Measurements from ENCODE around the gene DNAJC7.

Gene DNAJC7

GRCh38 chr17:41989702-41990419 lies 27.4 kb downstream of the DNAJC7 start:
- H3K27me3 ChIP-seq (ENCODE audit: low read length): no peaks in the 10 kb centered on the region
- no peak overlapping the region for H3K9ac ChIP-seq (ENCODE audit: low read length)
- no peaks in the 10 kb centered on the region for H3K79me2 ChIP-seq (ENCODE audit: insufficient read depth, low read length)
- peaks cover 43% of the 10 kb centered on the region for H3K36me3 ChIP-seq (ENCODE audit: low read length)
- H3K4me2 ChIP-seq (ENCODE audit: low read depth, low read length, poor library complexity, severe bottlenecking): no peak overlapping the region
- 0 out of 2 replicates have a peak, but pooled peaks cover 3% of the 10 kb centered on the region for H3F3A ChIP-seq (ENCODE audit: insufficient read depth)
- TF ChIP-seq CTCF (IDR thresholded peaks at IDR 0.05; ENCODE audit: insufficient read depth, low read length, poor library complexity, severe bottlenecking) (no peak), EZH2phosphoT487 (conservative IDR thresholded peaks at IDR 0.05; ENCODE audit: low read length) (no peak)
- no peak overlapping the region for H2AFZ ChIP-seq (ENCODE audit: low read depth, low read length, severe bottlenecking)
- H3K4me3 ChIP-seq (ENCODE audit: insufficient read depth, low read length, poor library complexity, severe bottlenecking): no peak overlapping the region
- H3K9me2 ChIP-seq (replicated peaks; ENCODE audit: insufficient read depth, low read length): no peaks in the 10 kb centered on the region
- no peaks in the 10 kb centered on the region for H4K20me1 ChIP-seq (ENCODE audit: low read depth, low read length)
- no peaks in the 10 kb centered on the region for H3K9me3 ChIP-seq (ENCODE audit: insufficient read depth, low read length)
- H3K27ac ChIP-seq (ENCODE audit: low read depth, low read length): no peak overlapping the region

GRCh38 chr17:41988418-41988817 lies 28.8 kb downstream of the DNAJC7 start:
- H3K36me3 ChIP-seq (ENCODE audit: low read length): peaks cover 39% of the 10 kb centered on the region; the same call in 1 of the 2 replicates
- H3K27me3 ChIP-seq (ENCODE audit: low read length): no peaks in the 10 kb centered on the region
- no peak for TF ChIP-seq EZH2phosphoT487 (conservative IDR thresholded peaks at IDR 0.05; ENCODE audit: low read length)
- TF ChIP-seq CTCF (IDR thresholded peaks at IDR 0.05; ENCODE audit: insufficient read depth, low read length, poor library complexity, severe bottlenecking): no peak
- no peak overlapping the region for H3K9ac ChIP-seq (ENCODE audit: low read length)
- H4K20me1 ChIP-seq (ENCODE audit: low read depth, low read length): no peaks in the 10 kb centered on the region
- no peaks in the 10 kb centered on the region for H3K9me3 ChIP-seq (ENCODE audit: insufficient read depth, low read length)
- no peak overlapping the region for H3K27ac ChIP-seq (ENCODE audit: low read depth, low read length)
- no peaks in the 10 kb centered on the region for H3K79me2 ChIP-seq (ENCODE audit: insufficient read depth, low read length)
- H3K4me3 ChIP-seq (ENCODE audit: insufficient read depth, low read length, poor library complexity, severe bottlenecking): no peak overlapping the region
- H2AFZ ChIP-seq (ENCODE audit: low read depth, low read length, severe bottlenecking): no peak overlapping the region
- 0 out of 2 replicates have a peak, but pooled peaks cover 3% of the 10 kb centered on the region for H3F3A ChIP-seq (ENCODE audit: insufficient read depth)
- no peaks in the 10 kb centered on the region for H3K9me2 ChIP-seq (replicated peaks; ENCODE audit: insufficient read depth, low read length)
- H3K4me2 ChIP-seq (ENCODE audit: low read depth, low read length, poor library complexity, severe bottlenecking): no peak overlapping the region

- no peak overlapping the region for H3K4me3 ChIP-seq (ENCODE audit: insufficient read depth, low read length, poor library complexity, severe bottlenecking)
- no peak overlapping the region for H3K4me2 ChIP-seq (ENCODE audit: low read depth, low read length, poor library complexity, severe bottlenecking)
- H3K27me3 ChIP-seq (ENCODE audit: low read length): no peaks in the 10 kb centered on the region
- H3K36me3 ChIP-seq (ENCODE audit: low read length): peaks cover 37% of the 10 kb centered on the region; the same call in 1 of the 2 replicates
- no peaks in the 10 kb centered on the region for H3K9me2 ChIP-seq (replicated peaks; ENCODE audit: insufficient read depth, low read length)
- H3K27ac ChIP-seq (ENCODE audit: low read depth, low read length): no peak overlapping the region
- no peak overlapping the region for H3K9ac ChIP-seq (ENCODE audit: low read length)
- 0 out of 2 replicates have a peak, but pooled peaks cover 3% of the 10 kb centered on the region for H3F3A ChIP-seq (ENCODE audit: insufficient read depth)
- H3K9me3 ChIP-seq (ENCODE audit: insufficient read depth, low read length): no peaks in the 10 kb centered on the region
- no peak for TF ChIP-seq CTCF (IDR thresholded peaks at IDR 0.05; ENCODE audit: insufficient read depth, low read length, poor library complexity, severe bottlenecking)
- no peak for TF ChIP-seq EZH2phosphoT487 (conservative IDR thresholded peaks at IDR 0.05; ENCODE audit: low read length)
- H4K20me1 ChIP-seq (ENCODE audit: low read depth, low read length): no peaks in the 10 kb centered on the region
- no peak overlapping the region for H2AFZ ChIP-seq (ENCODE audit: low read depth, low read length, severe bottlenecking)
- H3K79me2 ChIP-seq (ENCODE audit: insufficient read depth, low read length): no peaks in the 10 kb centered on the region
Observed at GRCh38 chr17:41987642-41988041, 29.6 kb downstream of the DNAJC7 start.
